ENCODE data around the gene RIPK1.

RIPK1 gene

DNA sequence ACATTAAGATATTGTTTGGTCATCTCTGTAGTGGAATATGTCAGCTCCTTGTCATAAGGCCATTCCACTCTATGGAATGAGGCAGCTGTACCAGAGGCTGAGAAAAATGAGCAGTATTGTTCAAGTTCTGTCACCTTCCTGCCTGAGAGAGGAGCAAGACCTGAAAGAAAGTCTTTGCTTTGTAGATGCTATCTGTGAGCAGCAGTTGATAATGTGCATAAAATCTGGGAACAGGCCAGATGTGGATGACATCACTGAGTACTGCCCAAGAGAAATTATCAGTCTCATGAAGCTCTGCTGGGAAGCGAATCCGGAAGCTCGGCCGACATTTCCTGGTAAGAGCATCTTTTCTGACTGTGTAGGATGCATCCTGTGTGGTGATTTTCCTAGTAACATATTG is 16.8 kb downstream of the RIPK1 start:
- 0 out of 2 replicates have a peak, but pooled peaks cover 3% of the 10 kb centered on the region for H3F3A ChIP-seq (ENCODE audit: insufficient read depth, low read length)
- H4K20me1 ChIP-seq (ENCODE audit: insufficient read depth, low read length) = no peaks in the 10 kb centered on the region
- no peaks in the 10 kb centered on the region for H3K9me2 ChIP-seq (ENCODE audit: low read depth, low read length)
- no peak overlapping the region for H3K4me2 ChIP-seq (ENCODE audit: low read length)
- H3K4me1 ChIP-seq (ENCODE audit: insufficient read depth, low read length, severe bottlenecking) = no peaks in the 10 kb centered on the region
- H3K9me3 ChIP-seq (ENCODE audit: low read length) = peaks cover 8% of the 10 kb centered on the region
- H2AFZ ChIP-seq (ENCODE audit: low read length) = no peak overlapping the region
- peaks cover 97% of the 10 kb centered on the region for H3K36me3 ChIP-seq (ENCODE audit: insufficient read depth, low read length)
- H3K27ac ChIP-seq (ENCODE audit: low read depth, low read length, poor library complexity, severe bottlenecking) = no peak overlapping the region
- H3K9ac ChIP-seq (ENCODE audit: low read length) = no peak overlapping the region
- no peaks in the 10 kb centered on the region for H3K79me2 ChIP-seq (ENCODE audit: insufficient read depth, low read length)
- TF ChIP-seq, protein P1, sequence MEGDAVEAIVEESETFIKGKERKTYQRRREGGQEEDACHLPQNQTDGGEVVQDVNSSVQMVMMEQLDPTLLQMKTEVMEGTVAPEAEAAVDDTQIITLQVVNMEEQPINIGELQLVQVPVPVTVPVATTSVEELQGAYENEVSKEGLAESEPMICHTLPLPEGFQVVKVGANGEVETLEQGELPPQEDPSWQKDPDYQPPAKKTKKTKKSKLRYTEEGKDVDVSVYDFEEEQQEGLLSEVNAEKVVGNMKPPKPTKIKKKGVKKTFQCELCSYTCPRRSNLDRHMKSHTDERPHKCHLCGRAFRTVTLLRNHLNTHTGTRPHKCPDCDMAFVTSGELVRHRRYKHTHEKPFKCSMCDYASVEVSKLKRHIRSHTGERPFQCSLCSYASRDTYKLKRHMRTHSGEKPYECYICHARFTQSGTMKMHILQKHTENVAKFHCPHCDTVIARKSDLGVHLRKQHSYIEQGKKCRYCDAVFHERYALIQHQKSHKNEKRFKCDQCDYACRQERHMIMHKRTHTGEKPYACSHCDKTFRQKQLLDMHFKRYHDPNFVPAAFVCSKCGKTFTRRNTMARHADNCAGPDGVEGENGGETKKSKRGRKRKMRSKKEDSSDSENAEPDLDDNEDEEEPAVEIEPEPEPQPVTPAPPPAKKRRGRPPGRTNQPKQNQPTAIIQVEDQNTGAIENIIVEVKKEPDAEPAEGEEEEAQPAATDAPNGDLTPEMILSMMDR (IDR thresholded peaks at IDR 0.05; ENCODE audit: low read length) = no peak
- TF ChIP-seq EZH2 (IDR thresholded peaks at IDR 0.05; ENCODE audit: borderline replicate concordance, low read length) = no peak
- no peaks in the 10 kb centered on the region for H3K27me3 ChIP-seq (ENCODE audit: insufficient read depth, low read length)
- H3K4me3 ChIP-seq (ENCODE audit: low read depth, low read length, poor library complexity, severe bottlenecking) = no peak overlapping the region

DNA sequence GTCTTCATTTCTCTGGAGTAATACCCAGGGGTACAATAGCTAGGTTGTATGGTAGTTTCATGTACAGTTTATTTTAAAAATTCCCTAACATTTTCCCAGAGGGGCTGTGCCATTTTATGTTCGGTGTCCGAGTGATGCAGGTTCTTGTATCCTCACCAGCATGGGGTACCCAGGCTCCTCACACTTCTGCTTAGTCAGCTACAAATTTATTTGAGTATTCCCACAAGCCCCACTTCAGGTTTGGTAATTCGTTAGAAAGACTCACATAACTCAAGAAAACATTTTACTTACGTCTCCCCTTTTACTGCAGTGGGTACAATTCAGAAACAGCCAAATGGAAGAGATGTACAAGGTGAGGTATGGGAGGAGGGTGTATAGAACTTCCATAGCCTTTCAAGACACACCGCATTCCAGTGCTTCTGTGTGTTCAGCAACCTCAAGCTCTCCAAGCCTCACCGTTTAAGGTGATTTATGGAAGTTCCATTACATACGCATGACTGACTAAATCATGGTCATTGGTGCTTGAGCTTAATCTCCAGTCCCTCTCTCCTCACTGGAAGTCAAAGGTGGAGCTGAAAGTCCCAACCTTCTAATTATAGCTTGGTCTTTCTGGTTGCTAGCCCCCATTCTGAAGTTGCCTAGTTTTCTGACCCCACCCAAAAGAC is 18.1 kb downstream of the RIPK1 start:
- peaks cover 14% of the 10 kb centered on the region for H3K9me3 ChIP-seq (ENCODE audit: low read length)
- no peaks in the 10 kb centered on the region for H4K20me1 ChIP-seq (ENCODE audit: insufficient read depth, low read length)
- no peak overlapping the region for H3K9ac ChIP-seq (ENCODE audit: low read length)
- no peak overlapping the region for H3K4me2 ChIP-seq (ENCODE audit: low read length)
- H3K27me3 ChIP-seq (ENCODE audit: insufficient read depth, low read length) = no peaks in the 10 kb centered on the region
- no peak overlapping the region for H2AFZ ChIP-seq (ENCODE audit: low read length)
- H3K4me1 ChIP-seq (ENCODE audit: insufficient read depth, low read length, severe bottlenecking) = no peaks in the 10 kb centered on the region
- H3K4me3 ChIP-seq (ENCODE audit: low read depth, low read length, poor library complexity, severe bottlenecking) = no peak overlapping the region
- peaks cover 90% of the 10 kb centered on the region for H3K36me3 ChIP-seq (ENCODE audit: insufficient read depth, low read length)
- no peaks in the 10 kb centered on the region for H3K9me2 ChIP-seq (ENCODE audit: low read depth, low read length)
- peaks cover 9% of the 10 kb centered on the region; the same call in 1 of the 2 replicates for H3F3A ChIP-seq (ENCODE audit: insufficient read depth, low read length)
- no peaks in the 10 kb centered on the region for H3K79me2 ChIP-seq (ENCODE audit: insufficient read depth, low read length)
- no peak overlapping the region for H3K27ac ChIP-seq (ENCODE audit: low read depth, low read length, poor library complexity, severe bottlenecking)
- TF ChIP-seq, protein P1 (IDR thresholded peaks at IDR 0.05; ENCODE audit: low read length) = no peak
- no peak for TF ChIP-seq EZH2 (IDR thresholded peaks at IDR 0.05; ENCODE audit: borderline replicate concordance, low read length)

DNA sequence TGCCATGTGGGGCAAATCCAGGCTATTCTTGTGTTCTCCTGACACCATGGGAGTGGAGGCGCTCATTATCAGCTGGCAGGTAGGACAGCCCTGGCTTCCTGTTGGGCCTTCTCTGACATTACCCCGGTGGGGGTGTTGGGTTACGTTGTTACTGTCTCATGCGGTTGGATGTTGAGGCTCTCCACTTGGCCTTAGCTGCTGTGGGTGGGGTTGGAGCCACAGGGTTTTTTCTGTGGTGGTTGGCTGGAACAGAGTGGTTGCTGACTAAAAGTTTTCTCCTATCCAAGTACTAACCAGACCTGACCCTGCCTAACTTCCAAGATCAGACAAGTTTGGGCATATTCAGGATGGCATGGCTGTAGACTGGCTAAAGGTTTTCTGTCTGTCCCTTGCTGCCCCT is 20.2 kb downstream of the RIPK1 start:
- Histone ChIP-seq H3K4me3 (ENCODE audit: low read depth, low read length, poor library complexity, severe bottlenecking) (no peak overlapping the region), H4K20me1 (ENCODE audit: insufficient read depth, low read length) (no peaks in the 10 kb centered on the region), H3K9me2 (ENCODE audit: low read depth, low read length) (no peaks in the 10 kb centered on the region), H3K9me3 (ENCODE audit: low read length) (peaks cover 14% of the 10 kb centered on the region), H3K4me1 (ENCODE audit: insufficient read depth, low read length, severe bottlenecking) (no peaks in the 10 kb centered on the region), H2AFZ (ENCODE audit: low read length) (no peak overlapping the region), H3K9ac (ENCODE audit: low read length) (no peak overlapping the region), H3K27ac (ENCODE audit: low read depth, low read length, poor library complexity, severe bottlenecking) (no peak overlapping the region), H3K79me2 (ENCODE audit: insufficient read depth, low read length) (no peaks in the 10 kb centered on the region), H3F3A (ENCODE audit: insufficient read depth, low read length) (peaks cover 9% of the 10 kb centered on the region; the same call in 1 of the 2 replicates), H3K36me3 (ENCODE audit: insufficient read depth, low read length) (peaks cover 72% of the 10 kb centered on the region), H3K4me2 (ENCODE audit: low read length) (no peak overlapping the region), H3K27me3 (ENCODE audit: insufficient read depth, low read length) (no peaks in the 10 kb centered on the region)
- TF ChIP-seq, protein P1 (IDR thresholded peaks at IDR 0.05; ENCODE audit: low read length) = no peak
- TF ChIP-seq EZH2 (IDR thresholded peaks at IDR 0.05; ENCODE audit: borderline replicate concordance, low read length) = no peak

All from OCI-LY1 (cell line).